Astrocyte (in vitro differentiated cells and primary cell): Measurements from ENCODE around the gene TNIP1. TPM values are rescaled to one million over a fixed set of nuclear protein-coding genes. Genes with fewer than 3 reads are reported as not detected.
A peak's percentile ranks its signal among the peaks of the same experiment; 100 is the strongest.

Source experiments
- DNase-seq: peaks from one replicate; pipeline ENCODE4 v3.0.0-alpha.2; 2010; ENCODE audit warnings: low read depth
- FAIRE-seq: peaks from 2 replicates; lab custom pipeline; 2011; peaks lifted over from hg19 to GRCh38; lab: Jason Lieb, UNC
- H2AFZ ChIP-seq: 2 replicates; pipeline ENCODE4 v1.6.0; 2012; ENCODE audit warnings: low read depth, low read length, inconsistent platforms
- H3K27ac ChIP-seq: 2 replicates; pipeline ENCODE4 v1.5.1; 2011; ENCODE audit warnings: low read depth, low read length, inconsistent platforms
- H3K27me3 ChIP-seq: 2 replicates; pipeline ENCODE4 v1.6.0; 2011; ENCODE audit warnings: low read length, inconsistent platforms; ENCODE audit not compliant: insufficient read depth
- H3K36me3 ChIP-seq: 2 replicates; pipeline ENCODE4 v1.5.1; 2011; ENCODE audit warnings: low read length, inconsistent platforms; ENCODE audit not compliant: insufficient read depth
- H3K4me1 ChIP-seq: 2 replicates; pipeline ENCODE4 v1.5.1; 2011; ENCODE audit warnings: low read length, inconsistent platforms; ENCODE audit not compliant: insufficient read depth
- H3K4me2 ChIP-seq: 2 replicates; pipeline ENCODE4 v1.6.0; 2012; ENCODE audit warnings: low read length, inconsistent platforms
- H3K4me3 ChIP-seq: 2 replicates; pipeline ENCODE4 v1.5.1; 2011; ENCODE audit warnings: low read depth, mild to moderate bottlenecking, low read length, inconsistent platforms; ENCODE audit not compliant: insufficient read depth
- H3K79me2 ChIP-seq: 2 replicates; pipeline ENCODE4 v1.6.0; 2012; ENCODE audit warnings: mild to moderate bottlenecking, low read length, inconsistent platforms; ENCODE audit not compliant: insufficient read depth
- H3K9ac ChIP-seq: 2 replicates; pipeline ENCODE4 v1.6.0; 2012; ENCODE audit warnings: mild to moderate bottlenecking, low read length, inconsistent platforms
- H3K9me3 ChIP-seq: 2 replicates; pipeline ENCODE4 v1.5.1; 2012; ENCODE audit warnings: low read depth, mild to moderate bottlenecking, low read length, inconsistent platforms; ENCODE audit not compliant: insufficient read depth
- H4K20me1 ChIP-seq: 2 replicates; pipeline ENCODE4 v1.6.0; 2012; ENCODE audit warnings: low read length, inconsistent platforms; ENCODE audit not compliant: insufficient read depth
- H3K27ac Mint-ChIP-seq: one replicate; pipeline ENCODE4 v1.8.0; 2021; ENCODE audit warnings: mild to moderate bottlenecking, mixed read lengths; ENCODE audit not compliant: unreplicated experiment
- H3K27me3 Mint-ChIP-seq: one replicate; pipeline ENCODE4 v1.8.0; 2021; ENCODE audit warnings: low read depth, mixed read lengths; ENCODE audit not compliant: unreplicated experiment
- H3K36me3 Mint-ChIP-seq: one replicate; pipeline ENCODE4 v1.8.0; 2021; ENCODE audit warnings: low read depth, mixed read lengths; ENCODE audit not compliant: unreplicated experiment
- H3K4me1 Mint-ChIP-seq: one replicate; pipeline ENCODE4 v1.8.0; 2021; ENCODE audit warnings: low read depth, mixed read lengths; ENCODE audit not compliant: unreplicated experiment
- H3K4me3 Mint-ChIP-seq: one replicate; pipeline ENCODE4 v1.8.0; 2021; ENCODE audit warnings: mild to moderate bottlenecking, moderate library complexity, mixed read lengths; ENCODE audit not compliant: unreplicated experiment
- H3K9me3 Mint-ChIP-seq: one replicate; pipeline ENCODE4 v1.8.0; 2021; ENCODE audit warnings: mild to moderate bottlenecking, mixed read lengths; ENCODE audit not compliant: unreplicated experiment
- EZH2 ChIP-seq: IDR thresholded peaks from 2 replicates; pipeline ENCODE4 v1.6.1; 2012; ENCODE audit warnings: mild to moderate bottlenecking, low read length, inconsistent platforms; ENCODE audit not compliant: insufficient read depth
- total RNA-seq: library from RNA; stranded (reverse); gene quantifications from 2 replicates; pipeline ENCODE4 v1.2.1, GENCODE V29; 2021
- TF ChIP-seq, protein P1 (sequence below): IDR thresholded peaks from 2 replicates; pipeline ENCODE4 v1.5.1; 2011; ENCODE audit warnings: low read depth, mild to moderate bottlenecking, inconsistent platforms, low read length, moderate library complexity; ENCODE audit not compliant: insufficient read depth

Gene TNIP1
- total RNA-seq, 1 donor from 2014 or later, result 119 TPM

DNA sequence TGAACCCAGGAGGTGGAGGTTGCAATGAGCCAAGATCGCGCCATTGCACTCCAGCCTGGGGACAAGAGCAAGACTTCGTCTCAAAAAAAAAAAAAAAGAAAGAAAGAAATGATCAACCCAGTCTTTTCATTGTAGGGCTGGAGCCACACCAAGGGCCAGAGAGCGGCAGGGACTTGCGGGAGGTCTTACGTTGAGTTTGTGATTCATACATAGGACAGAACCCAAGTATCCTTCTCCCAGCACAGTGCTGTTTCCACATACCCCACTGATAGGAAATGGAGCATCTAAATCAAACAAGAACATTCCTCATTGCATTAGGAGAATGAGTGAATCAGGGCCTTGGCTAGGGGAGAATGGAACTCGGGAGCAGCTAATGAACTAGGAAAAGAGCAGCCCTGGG is 3.5 kb upstream of the TNIP1 start:
- H3K9me3 Mint-ChIP-seq, result peaks cover 2% of the 10 kb centered on the region
- Histone ChIP-seq H2AFZ (no peak overlapping the region), H3K4me1 (peaks cover 17% of the 10 kb centered on the region), H3K27me3 (no peaks in the 10 kb centered on the region), H3K9me3 (no peaks in the 10 kb centered on the region), H3K9ac (no peak overlapping the region), H3K4me3 (no peak overlapping the region), H3K79me2 (peaks cover 2% of the 10 kb centered on the region), H3K36me3 (no peaks in the 10 kb centered on the region), H4K20me1 (peaks cover 3% of the 10 kb centered on the region), H3K4me2 (no peak overlapping the region), H3K27ac (no peak overlapping the region)
- no peak overlapping the region for H3K27ac Mint-ChIP-seq
- peaks cover 3% of the 10 kb centered on the region for H3K27me3 Mint-ChIP-seq
- no peak for FAIRE-seq
- TF ChIP-seq, protein P1, sequence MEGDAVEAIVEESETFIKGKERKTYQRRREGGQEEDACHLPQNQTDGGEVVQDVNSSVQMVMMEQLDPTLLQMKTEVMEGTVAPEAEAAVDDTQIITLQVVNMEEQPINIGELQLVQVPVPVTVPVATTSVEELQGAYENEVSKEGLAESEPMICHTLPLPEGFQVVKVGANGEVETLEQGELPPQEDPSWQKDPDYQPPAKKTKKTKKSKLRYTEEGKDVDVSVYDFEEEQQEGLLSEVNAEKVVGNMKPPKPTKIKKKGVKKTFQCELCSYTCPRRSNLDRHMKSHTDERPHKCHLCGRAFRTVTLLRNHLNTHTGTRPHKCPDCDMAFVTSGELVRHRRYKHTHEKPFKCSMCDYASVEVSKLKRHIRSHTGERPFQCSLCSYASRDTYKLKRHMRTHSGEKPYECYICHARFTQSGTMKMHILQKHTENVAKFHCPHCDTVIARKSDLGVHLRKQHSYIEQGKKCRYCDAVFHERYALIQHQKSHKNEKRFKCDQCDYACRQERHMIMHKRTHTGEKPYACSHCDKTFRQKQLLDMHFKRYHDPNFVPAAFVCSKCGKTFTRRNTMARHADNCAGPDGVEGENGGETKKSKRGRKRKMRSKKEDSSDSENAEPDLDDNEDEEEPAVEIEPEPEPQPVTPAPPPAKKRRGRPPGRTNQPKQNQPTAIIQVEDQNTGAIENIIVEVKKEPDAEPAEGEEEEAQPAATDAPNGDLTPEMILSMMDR, result no peak
- TF ChIP-seq EZH2, result no peak
- H3K4me3 Mint-ChIP-seq, result no peak overlapping the region
- H3K4me1 Mint-ChIP-seq, result peaks cover 17% of the 10 kb centered on the region
- no peak for DNase-seq
- H3K36me3 Mint-ChIP-seq, result peaks cover 2% of the 10 kb centered on the region

DNA sequence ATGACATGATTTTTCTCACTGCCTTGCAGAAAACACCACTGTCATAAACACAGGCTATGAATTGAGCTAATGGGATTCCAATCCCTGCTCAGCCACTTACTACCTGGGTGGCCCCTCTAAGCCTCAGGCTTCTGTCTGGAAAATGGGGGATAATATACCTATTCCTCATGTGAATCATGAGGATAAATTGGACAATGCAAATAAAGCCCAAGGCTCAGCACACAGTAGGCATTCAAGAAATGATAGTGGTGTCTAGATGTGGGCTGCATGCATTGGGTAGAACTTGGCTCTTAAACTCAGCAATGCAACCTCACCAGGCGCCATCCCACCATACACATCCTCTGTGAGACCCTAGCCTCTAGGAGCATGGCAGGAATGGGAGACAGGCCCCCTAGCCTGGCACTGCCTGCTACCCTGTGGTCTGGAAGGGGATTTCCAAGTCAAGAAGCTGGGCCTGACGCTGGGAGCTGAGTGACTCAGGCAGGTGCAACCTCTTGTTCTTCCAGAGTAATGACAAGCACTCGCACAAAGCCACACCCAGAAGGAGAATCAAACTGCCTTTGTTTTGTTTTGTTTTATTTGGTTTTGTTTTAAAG is 2.3 kb upstream of the TNIP1 start:
- H3K36me3 Mint-ChIP-seq, result peaks cover 2% of the 10 kb centered on the region
- Histone ChIP-seq H3K4me2 (no peak overlapping the region), H3K36me3 (no peaks in the 10 kb centered on the region), H3K4me3 (no peak overlapping the region), H3K79me2 (peaks cover 14% of the 10 kb centered on the region), H3K27ac (no peak overlapping the region), H3K9ac (no peak overlapping the region), H3K4me1 (peaks cover 29% of the 10 kb centered on the region), H2AFZ (no peak overlapping the region), H3K9me3 (no peaks in the 10 kb centered on the region), H3K27me3 (no peaks in the 10 kb centered on the region), H4K20me1 (peaks cover 3% of the 10 kb centered on the region)
- peaks cover 2% of the 10 kb centered on the region for H3K9me3 Mint-ChIP-seq
- peak overlapping the region; percentile 36 for H3K27ac Mint-ChIP-seq
- H3K27me3 Mint-ChIP-seq, result no peaks in the 10 kb centered on the region
- peaks cover 22% of the 10 kb centered on the region for H3K4me1 Mint-ChIP-seq
- H3K4me3 Mint-ChIP-seq, result peak overlapping the region; percentile 92
- TF ChIP-seq EZH2, result no peak
- TF ChIP-seq, protein P1, result no peak
- DNase-seq (no peak), FAIRE-seq (no peak)

DNA sequence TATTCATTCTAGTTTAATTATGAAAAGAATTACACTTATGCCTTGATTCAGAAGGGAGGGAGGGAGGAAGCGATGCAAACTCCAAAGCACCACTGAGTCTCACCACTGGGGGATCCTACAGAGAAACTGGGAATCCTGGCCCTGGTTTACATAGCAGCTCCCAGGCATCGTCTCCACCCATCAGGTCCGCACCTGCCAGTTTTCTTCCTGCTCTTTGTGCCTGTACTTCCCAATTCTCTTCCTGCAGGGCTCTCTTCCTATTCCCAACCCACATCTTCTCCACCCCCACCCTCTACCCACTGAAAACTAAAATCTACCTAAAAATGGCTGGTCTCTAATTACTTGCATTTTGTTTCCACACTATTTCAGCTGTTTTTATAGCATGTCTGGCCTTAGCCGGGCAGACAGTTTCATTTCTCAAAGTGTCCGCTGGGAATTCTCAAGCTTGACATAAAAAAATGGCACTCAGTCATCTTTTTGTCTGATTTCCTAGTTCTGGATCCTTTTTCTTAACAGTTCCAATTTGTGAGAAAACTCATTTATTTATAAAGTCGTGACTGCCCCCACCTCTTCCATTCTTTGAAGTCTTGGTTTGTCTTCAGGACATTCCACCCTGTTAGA is 1.6 kb upstream of the TNIP1 start:
- peak overlapping the region; percentile 99 for H3K9ac ChIP-seq
- no peak overlapping the region for H2AFZ ChIP-seq
- Mint-ChIP-seq H3K27ac (peak overlapping the region; percentile 48), H3K36me3 (peaks cover 4% of the 10 kb centered on the region), H3K9me3 (peaks cover 2% of the 10 kb centered on the region), H3K27me3 (no peaks in the 10 kb centered on the region), H3K4me1 (peaks cover 26% of the 10 kb centered on the region), H3K4me3 (peak overlapping the region; percentile 92)
- H3K9me3 ChIP-seq, result no peaks in the 10 kb centered on the region
- FAIRE-seq, result no peak
- peaks cover 34% of the 10 kb centered on the region for H3K4me1 ChIP-seq
- no peak for TF ChIP-seq EZH2
- TF ChIP-seq, protein P1, result peak; percentile 26
- no peaks in the 10 kb centered on the region for H3K27me3 ChIP-seq
- peaks cover 3% of the 10 kb centered on the region for H4K20me1 ChIP-seq
- H3K27ac ChIP-seq, result no peak overlapping the region
- H3K4me3 ChIP-seq, result no peak overlapping the region
- no peaks in the 10 kb centered on the region for H3K36me3 ChIP-seq
- H3K4me2 ChIP-seq, result peak overlapping the region; percentile 89
- DNase-seq, result no peak
- H3K79me2 ChIP-seq, result peaks cover 22% of the 10 kb centered on the region
